Fibroblast of upper back skin (primary cell): Measurements from ENCODE around the gene BABAM1.

Source experiments
- DNase-seq: peaks from one replicate; pipeline ENCODE4 v3.0.0-alpha.2; 2013

The BABAM1 gene

GRCh38 chr19:17266975-17267788 lies at the start of gene BABAM1:
Gene BABAM1, plus strand, starts transcription at chr19:17267443. Its CDS starts 1,364 bp downstream, at chr19:17268807.
- DNase-seq = peak; percentile 99

- DNase-seq = no peak
These were observed 48.0 kb upstream of the BABAM1 start for GRCh38 chr19:17219286-17219685.

- peak; percentile 67 for DNase-seq
These were observed 47.0 kb upstream of the BABAM1 start for GRCh38 chr19:17220207-17220758.

GRCh38 chr19:17225053-17225452 lies 42.2 kb upstream of the BABAM1 start:
- no peak for DNase-seq

DNA sequence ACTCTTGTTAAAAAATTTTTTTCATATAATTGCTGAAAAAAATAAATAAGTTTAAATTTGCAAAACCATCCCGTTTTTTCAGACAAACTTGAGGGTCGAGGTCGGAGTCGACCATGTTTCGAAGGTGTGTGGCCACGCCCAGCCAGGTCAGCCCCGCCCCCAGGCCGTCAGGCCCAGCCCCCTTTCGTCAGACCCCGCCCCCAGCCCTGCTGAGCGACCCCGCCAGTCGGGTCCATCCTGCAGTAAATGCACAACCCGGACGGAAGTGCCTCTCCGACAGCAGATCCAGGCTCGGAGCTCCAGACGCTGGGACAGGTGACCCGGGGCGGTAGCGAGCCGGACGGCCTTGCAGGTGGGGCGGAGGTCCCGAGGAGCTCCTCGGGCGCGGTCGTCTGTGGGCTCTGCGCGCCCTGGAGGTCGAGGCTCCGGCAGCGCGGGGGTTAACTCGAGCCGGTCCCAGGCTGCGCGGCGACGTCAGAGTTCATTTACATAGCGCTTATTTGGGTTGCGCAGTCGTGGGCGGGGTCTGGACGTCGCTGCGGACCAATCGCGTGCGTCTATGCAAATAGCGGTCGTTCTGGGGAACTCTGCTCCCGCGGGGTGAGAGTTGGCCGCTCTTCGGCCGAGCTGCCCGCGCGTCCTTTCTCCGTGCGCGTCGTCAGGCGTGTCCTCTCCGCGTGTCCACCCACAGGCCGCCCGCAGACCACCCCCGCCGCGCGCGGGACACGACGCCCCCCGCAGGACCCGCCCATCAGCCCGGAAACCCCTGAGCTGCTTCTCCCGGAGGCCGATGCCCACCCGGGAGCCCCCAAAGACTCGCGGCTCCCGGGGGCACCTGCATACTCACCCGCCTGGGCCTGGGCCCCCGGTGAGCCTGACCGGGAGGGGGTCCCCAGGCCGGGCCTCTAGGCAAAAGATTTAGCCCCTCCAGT lies 41.0 kb upstream of the BABAM1 start, which contains the start of gene OCEL1:
Gene OCEL1, plus strand, starts transcription at position 225 of the 932 bp plus-strand sequence. Its CDS starts 22 bp downstream, at position 247.
- DNase-seq = peak; percentile 97

- DNase-seq = no peak
These were observed 39.4 kb upstream of the BABAM1 start for GRCh38 chr19:17227798-17228367.

GRCh38 chr19:17229890-17230289 lies 37.4 kb upstream of the BABAM1 start:
- no peak for DNase-seq

DNA sequence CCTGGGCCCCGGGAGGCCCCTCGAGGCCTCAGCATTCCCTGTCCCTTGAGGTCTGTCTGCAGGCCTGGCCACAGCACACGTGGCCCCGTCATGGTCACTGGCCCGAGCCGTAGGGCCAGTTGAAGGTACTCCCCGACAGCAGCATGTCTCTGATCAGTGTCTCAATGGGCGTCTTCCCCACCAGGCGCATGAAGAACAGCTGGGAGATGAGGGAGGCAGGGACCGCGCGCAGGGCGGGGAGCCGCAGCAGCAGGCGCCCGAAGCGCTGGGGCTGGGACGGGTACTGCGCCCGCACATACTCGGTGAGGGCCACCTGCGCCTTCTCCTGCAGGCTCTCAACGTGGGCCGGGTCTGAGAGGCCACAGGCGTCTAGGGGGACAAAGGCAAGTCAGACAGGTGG lies 35.0 kb upstream of the BABAM1 start:
- DNase-seq = no peak

- DNase-seq = peak; percentile 28
These were observed 32.3 kb upstream of the BABAM1 start for GRCh38 chr19:17234911-17235299.

- peak; percentile 59 for DNase-seq
These were observed 31.8 kb upstream of the BABAM1 start for GRCh38 chr19:17235300-17235970.

GRCh38 chr19:17235971-17236777 lies 31.1 kb upstream of the BABAM1 start:
- DNase-seq = peak; percentile 47

GRCh38 chr19:17236811-17237543 lies 30.3 kb upstream of the BABAM1 start:
- DNase-seq = no peak

- no peak for DNase-seq
These were observed 29.2 kb upstream of the BABAM1 start for GRCh38 chr19:17237747-17238706.

GRCh38 chr19:17240062-17240752 lies 27.0 kb upstream of the BABAM1 start:
- DNase-seq = no peak

DNA sequence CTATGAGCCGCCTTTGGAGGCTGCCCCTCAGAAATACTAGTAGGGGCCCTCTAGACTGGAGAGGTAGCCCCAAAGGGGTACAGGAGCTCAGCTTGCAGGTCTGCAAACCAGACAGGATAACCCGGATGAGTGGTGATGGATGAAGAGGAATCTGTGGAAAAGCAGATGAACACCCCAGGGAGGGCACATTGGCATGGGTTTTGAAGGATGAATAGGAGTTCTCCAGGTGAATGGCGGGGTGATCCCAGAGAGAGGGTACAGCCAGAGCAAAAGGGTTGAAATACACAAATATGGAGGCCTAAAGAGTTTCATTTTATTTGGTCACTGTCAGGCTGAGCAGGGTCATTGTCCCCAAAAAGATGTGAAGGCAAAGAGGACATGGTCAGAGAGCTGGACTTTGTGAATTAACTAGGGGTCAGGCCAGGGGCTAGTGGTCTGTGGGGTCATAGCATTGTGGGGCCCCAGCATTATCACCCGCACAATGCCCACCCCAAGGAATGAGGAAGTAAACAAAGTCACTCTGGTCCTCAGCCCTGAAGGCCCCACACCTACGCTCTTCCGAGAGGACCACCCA lies 26.3 kb upstream of the BABAM1 start:
- DNase-seq = no peak

DNA sequence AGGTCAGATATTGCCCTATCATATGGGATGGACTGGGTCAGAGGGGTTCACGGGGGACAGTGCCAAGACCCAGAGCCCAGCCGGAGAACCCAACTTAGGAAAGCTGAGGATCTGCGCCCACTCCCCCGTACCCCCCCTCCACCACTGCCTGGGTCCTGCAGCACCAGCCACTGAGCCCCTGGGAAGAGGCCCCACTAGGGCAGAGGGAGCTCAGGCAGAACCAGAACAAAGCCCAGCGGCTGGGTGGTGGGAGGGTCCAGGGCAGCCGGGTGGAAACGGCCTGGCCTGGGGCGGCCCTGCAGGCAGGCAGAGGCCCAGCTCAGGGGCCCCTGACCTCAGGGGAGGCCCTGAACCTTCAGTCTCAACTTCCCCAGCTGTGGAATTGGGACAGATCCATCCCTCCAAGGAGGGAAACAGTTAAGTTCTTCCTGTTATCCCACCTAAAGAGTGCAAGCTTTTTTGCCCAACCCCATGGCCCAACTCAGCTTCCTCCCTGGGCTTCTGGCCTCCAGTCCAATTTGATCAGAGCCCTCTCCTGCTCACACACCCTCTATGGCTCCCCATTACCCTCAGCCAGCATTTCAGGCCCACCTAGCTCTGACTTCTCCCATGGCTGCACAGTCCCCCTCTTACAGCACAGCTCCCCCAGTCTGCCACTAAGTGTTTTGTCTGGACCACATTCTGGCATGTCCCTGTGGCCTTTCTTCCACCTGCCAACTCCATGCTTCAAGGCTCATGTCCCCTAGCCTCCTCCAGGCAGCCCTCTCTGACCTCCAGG lies 24.6 kb upstream of the BABAM1 start:
- DNase-seq = no peak

- DNase-seq = no peak
These were observed 23.9 kb upstream of the BABAM1 start for GRCh38 chr19:17243211-17243829.
